Measurements from ENCODE around the gene FGFBP1.
A peak's percentile ranks its signal among the peaks of the same experiment; 100 is the strongest.

Gene FGFBP1

GRCh38 chr4:15947684-15948083 lies 9.1 kb upstream of the FGFBP1 start:
- no peaks in the 10 kb centered on the region for H3K9me3 ChIP-seq (ENCODE audit: control insufficient read depth in 2 of 2, low read length in 2 of 2)
- no peak overlapping the region for H3K4me3 ChIP-seq (ENCODE audit: low read length in 2 of 2)
- no peaks in the 10 kb centered on the region for H3K36me3 ChIP-seq (ENCODE audit: control insufficient read depth in 2 of 2, insufficient read depth in 2 of 2, low read length in 2 of 2)
- no peak overlapping the region for H3K27ac ChIP-seq (ENCODE audit: low read depth in 2 of 2, low read length in 2 of 2)
- H3K27me3 ChIP-seq (ENCODE audit: control insufficient read depth in 2 of 2, insufficient read depth in 2 of 2, low read length in 2 of 2): no peaks in the 10 kb centered on the region
- H3K4me1 ChIP-seq (ENCODE audit: control insufficient read depth in 2 of 2, insufficient read depth in 2 of 2, low read length in 2 of 2): no peaks in the 10 kb centered on the region
- H3K9ac ChIP-seq (ENCODE audit: low read depth in 1 of 2, low read length in 2 of 2): no peak overlapping the region

GRCh38 chr4:15945516-15945915 lies 7.0 kb upstream of the FGFBP1 start:
- no peaks in the 10 kb centered on the region for H3K4me1 ChIP-seq (ENCODE audit: control insufficient read depth in 2 of 2, insufficient read depth in 2 of 2, low read length in 2 of 2)
- H3K36me3 ChIP-seq (ENCODE audit: control insufficient read depth in 2 of 2, insufficient read depth in 2 of 2, low read length in 2 of 2): no peaks in the 10 kb centered on the region
- H3K9ac ChIP-seq (ENCODE audit: low read depth in 1 of 2, low read length in 2 of 2): no peak overlapping the region
- no peaks in the 10 kb centered on the region for H3K27me3 ChIP-seq (ENCODE audit: control insufficient read depth in 2 of 2, insufficient read depth in 2 of 2, low read length in 2 of 2)
- no peaks in the 10 kb centered on the region for H3K9me3 ChIP-seq (ENCODE audit: control insufficient read depth in 2 of 2, low read length in 2 of 2)
- H3K27ac ChIP-seq (ENCODE audit: low read depth in 2 of 2, low read length in 2 of 2): no peak overlapping the region
- H3K4me3 ChIP-seq (ENCODE audit: low read length in 2 of 2): no peak overlapping the region

GRCh38 chr4:15944895-15945294 lies 6.4 kb upstream of the FGFBP1 start:
- Histone ChIP-seq H3K9ac (ENCODE audit: low read depth in 1 of 2, low read length in 2 of 2) (no peak overlapping the region), H3K9me3 (ENCODE audit: control insufficient read depth in 2 of 2, low read length in 2 of 2) (no peaks in the 10 kb centered on the region), H3K4me1 (ENCODE audit: control insufficient read depth in 2 of 2, insufficient read depth in 2 of 2, low read length in 2 of 2) (no peaks in the 10 kb centered on the region), H3K27me3 (ENCODE audit: control insufficient read depth in 2 of 2, insufficient read depth in 2 of 2, low read length in 2 of 2) (no peaks in the 10 kb centered on the region), H3K36me3 (ENCODE audit: control insufficient read depth in 2 of 2, insufficient read depth in 2 of 2, low read length in 2 of 2) (no peaks in the 10 kb centered on the region), H3K27ac (ENCODE audit: low read depth in 2 of 2, low read length in 2 of 2) (no peak overlapping the region), H3K4me3 (ENCODE audit: low read length in 2 of 2) (no peak overlapping the region)

- Histone ChIP-seq H3K4me1 (ENCODE audit: control insufficient read depth in 2 of 2, insufficient read depth in 2 of 2, low read length in 2 of 2) (peaks cover 7 to 14% of the 10 kb centered on the region in 2 donors), H3K9ac (ENCODE audit: low read depth in 1 of 2, low read length in 2 of 2) (no peak overlapping the region), H3K36me3 (ENCODE audit: control insufficient read depth in 2 of 2, insufficient read depth in 2 of 2, low read length in 2 of 2) (no peaks in the 10 kb centered on the region), H3K4me3 (ENCODE audit: low read length in 2 of 2) (no peak overlapping the region), H3K9me3 (ENCODE audit: control insufficient read depth in 2 of 2, low read length in 2 of 2) (no peaks in the 10 kb centered on the region), H3K27me3 (ENCODE audit: control insufficient read depth in 2 of 2, insufficient read depth in 2 of 2, low read length in 2 of 2) (no peaks in the 10 kb centered on the region), H3K27ac (ENCODE audit: low read depth in 2 of 2, low read length in 2 of 2) (no peak overlapping the region)
These were observed 3.7 kb upstream of the FGFBP1 start for GRCh38 chr4:15942283-15942682.

- Histone ChIP-seq H3K9me3 (ENCODE audit: control insufficient read depth in 2 of 2, low read length in 2 of 2) (no peaks in the 10 kb centered on the region), H3K27ac (ENCODE audit: low read depth in 2 of 2, low read length in 2 of 2) (peak overlapping the region; percentile 77 to 78), H3K27me3 (ENCODE audit: control insufficient read depth in 2 of 2, insufficient read depth in 2 of 2, low read length in 2 of 2) (no peaks in the 10 kb centered on the region), H3K4me1 (ENCODE audit: control insufficient read depth in 2 of 2, insufficient read depth in 2 of 2, low read length in 2 of 2) (peaks cover 8 to 26% of the 10 kb centered on the region in 2 donors), H3K4me3 (ENCODE audit: low read length in 2 of 2) (peak overlapping the region in 1 of 2 donors; percentile 22), H3K9ac (ENCODE audit: low read depth in 1 of 2, low read length in 2 of 2) (peak overlapping the region in 1 of 2 donors; percentile 58), H3K36me3 (ENCODE audit: control insufficient read depth in 2 of 2, insufficient read depth in 2 of 2, low read length in 2 of 2) (no peaks in the 10 kb centered on the region)
These were observed 358 bp downstream of the FGFBP1 start for GRCh38 chr4:15938182-15938581.

GRCh38 chr4:15936495-15936894 lies 2.0 kb downstream of the FGFBP1 start:
- Histone ChIP-seq H3K27me3 (ENCODE audit: control insufficient read depth in 2 of 2, insufficient read depth in 2 of 2, low read length in 2 of 2) (no peaks in the 10 kb centered on the region), H3K4me3 (ENCODE audit: low read length in 2 of 2) (peak overlapping the region in 1 of 2 donors; percentile 19), H3K36me3 (ENCODE audit: control insufficient read depth in 2 of 2, insufficient read depth in 2 of 2, low read length in 2 of 2) (no peaks in the 10 kb centered on the region), H3K9ac (ENCODE audit: low read depth in 1 of 2, low read length in 2 of 2) (peak overlapping the region in 1 of 2 donors; percentile 29), H3K27ac (ENCODE audit: low read depth in 2 of 2, low read length in 2 of 2) (peak overlapping the region in 1 of 2 donors; percentile 6), H3K9me3 (ENCODE audit: control insufficient read depth in 2 of 2, low read length in 2 of 2) (no peaks in the 10 kb centered on the region), H3K4me1 (ENCODE audit: control insufficient read depth in 2 of 2, insufficient read depth in 2 of 2, low read length in 2 of 2) (peaks cover 8 to 26% of the 10 kb centered on the region in 2 donors)

GRCh38 chr4:15935504-15936402 lies 2.8 kb downstream of the FGFBP1 start:
- H3K27me3 ChIP-seq (ENCODE audit: control insufficient read depth in 2 of 2, insufficient read depth in 2 of 2, low read length in 2 of 2): no peaks in the 10 kb centered on the region
- no peak overlapping the region for H3K9ac ChIP-seq (ENCODE audit: low read depth in 1 of 2, low read length in 2 of 2)
- H3K27ac ChIP-seq (ENCODE audit: low read depth in 2 of 2, low read length in 2 of 2): no peak overlapping the region
- peaks cover 8 to 26% of the 10 kb centered on the region in 2 donors for H3K4me1 ChIP-seq (ENCODE audit: control insufficient read depth in 2 of 2, insufficient read depth in 2 of 2, low read length in 2 of 2)
- H3K36me3 ChIP-seq (ENCODE audit: control insufficient read depth in 2 of 2, insufficient read depth in 2 of 2, low read length in 2 of 2): no peaks in the 10 kb centered on the region
- H3K9me3 ChIP-seq (ENCODE audit: control insufficient read depth in 2 of 2, low read length in 2 of 2): no peaks in the 10 kb centered on the region
- no peak overlapping the region for H3K4me3 ChIP-seq (ENCODE audit: low read length in 2 of 2)

GRCh38 chr4:15934259-15934658 lies 4.3 kb downstream of the FGFBP1 start:
- Histone ChIP-seq H3K9ac (ENCODE audit: low read depth in 1 of 2, low read length in 2 of 2) (no peak overlapping the region), H3K9me3 (ENCODE audit: control insufficient read depth in 2 of 2, low read length in 2 of 2) (no peaks in the 10 kb centered on the region), H3K4me1 (ENCODE audit: control insufficient read depth in 2 of 2, insufficient read depth in 2 of 2, low read length in 2 of 2) (peaks cover 8 to 26% of the 10 kb centered on the region in 2 donors), H3K36me3 (ENCODE audit: control insufficient read depth in 2 of 2, insufficient read depth in 2 of 2, low read length in 2 of 2) (no peaks in the 10 kb centered on the region), H3K27me3 (ENCODE audit: control insufficient read depth in 2 of 2, insufficient read depth in 2 of 2, low read length in 2 of 2) (no peaks in the 10 kb centered on the region), H3K27ac (ENCODE audit: low read depth in 2 of 2, low read length in 2 of 2) (no peak overlapping the region), H3K4me3 (ENCODE audit: low read length in 2 of 2) (no peak overlapping the region)

- Histone ChIP-seq H3K27ac (ENCODE audit: low read depth in 2 of 2, low read length in 2 of 2) (no peak overlapping the region), H3K36me3 (ENCODE audit: control insufficient read depth in 2 of 2, insufficient read depth in 2 of 2, low read length in 2 of 2) (no peaks in the 10 kb centered on the region), H3K9ac (ENCODE audit: low read depth in 1 of 2, low read length in 2 of 2) (no peak overlapping the region), H3K4me1 (ENCODE audit: control insufficient read depth in 2 of 2, insufficient read depth in 2 of 2, low read length in 2 of 2) (peaks cover 0 to 9% of the 10 kb centered on the region in 2 donors), H3K27me3 (ENCODE audit: control insufficient read depth in 2 of 2, insufficient read depth in 2 of 2, low read length in 2 of 2) (no peaks in the 10 kb centered on the region), H3K4me3 (ENCODE audit: low read length in 2 of 2) (no peak overlapping the region), H3K9me3 (ENCODE audit: control insufficient read depth in 2 of 2, low read length in 2 of 2) (no peaks in the 10 kb centered on the region)
These were observed 6.9 kb downstream of the FGFBP1 start for GRCh38 chr4:15931451-15932210.

GRCh38 chr4:15930314-15930713 lies 8.2 kb downstream of the FGFBP1 start:
- H3K9me3 ChIP-seq (ENCODE audit: control insufficient read depth in 2 of 2, low read length in 2 of 2): no peaks in the 10 kb centered on the region
- no peak overlapping the region for H3K27ac ChIP-seq (ENCODE audit: low read depth in 2 of 2, low read length in 2 of 2)
- H3K4me3 ChIP-seq (ENCODE audit: low read length in 2 of 2): no peak overlapping the region
- H3K27me3 ChIP-seq (ENCODE audit: control insufficient read depth in 2 of 2, insufficient read depth in 2 of 2, low read length in 2 of 2): no peaks in the 10 kb centered on the region
- no peaks in the 10 kb centered on the region for H3K36me3 ChIP-seq (ENCODE audit: control insufficient read depth in 2 of 2, insufficient read depth in 2 of 2, low read length in 2 of 2)
- no peak overlapping the region for H3K9ac ChIP-seq (ENCODE audit: low read depth in 1 of 2, low read length in 2 of 2)
- no peaks in the 10 kb centered on the region for H3K4me1 ChIP-seq (ENCODE audit: control insufficient read depth in 2 of 2, insufficient read depth in 2 of 2, low read length in 2 of 2)

Data from mucosa of rectum (tissue), 2 donors.